Dendritic cell treated with granulocyte-macrophage colony-stimulating factor and Interleukin-4, amounts not matched to agents 40 ng/mL and 50 ng/mL, for 4 days (primary cell): ENCODE data around the gene DENND5A.
"Not testable (repeated sequence)": the region's sequence is repeated elsewhere in the genome, so short reads cannot be mapped to it uniquely, and the experiment has no call there.

Experiments used
- H3K27ac Mint-ChIP-seq: one replicate; pipeline ENCODE4 v1.8.0; 2022; ENCODE audit warnings: mild to moderate bottlenecking, mixed read lengths
- H3K27me3 Mint-ChIP-seq: one replicate; pipeline ENCODE4 v1.8.0; 2022; ENCODE audit warnings: mild to moderate bottlenecking, mixed read lengths
- H3K36me3 Mint-ChIP-seq: one replicate; pipeline ENCODE4 v1.8.0; 2022; ENCODE audit warnings: low read depth, mixed read lengths
- H3K4me1 Mint-ChIP-seq: one replicate; pipeline ENCODE4 v1.8.0; 2022; ENCODE audit warnings: low read depth, mixed read lengths
- H3K4me3 Mint-ChIP-seq: one replicate; pipeline ENCODE4 v1.8.0; 2022; ENCODE audit warnings: mild to moderate bottlenecking, moderate library complexity, mixed read lengths
- H3K9me3 Mint-ChIP-seq: one replicate; pipeline ENCODE4 v1.8.0; 2022; ENCODE audit warnings: mixed read lengths
- intact Hi-C: fragments of 100-400 bp; cut with micrococcal nuclease; formaldehyde crosslinking; loops from one replicate; pipeline ENCODE4 v1.15.0; 2022

The DENND5A gene

GRCh38 chr11:9121469-9121796 is 143.7 kb downstream of the DENND5A start:
- Mint-ChIP-seq H3K27ac (no peak overlapping the region), H3K4me1 (peaks cover 14% of the 10 kb centered on the region), H3K36me3 (no peaks in the 10 kb centered on the region), H3K27me3 (no peaks in the 10 kb centered on the region), H3K9me3 (no peaks in the 10 kb centered on the region), H3K4me3 (no peak overlapping the region)
- intact Hi-C loops = no loop called here

GRCh38 chr11:9120664-9121468 is 144.3 kb downstream of the DENND5A start:
- Mint-ChIP-seq H3K27ac (no peak overlapping the region), H3K27me3 (no peaks in the 10 kb centered on the region), H3K36me3 (no peaks in the 10 kb centered on the region), H3K4me1 (peaks cover 10% of the 10 kb centered on the region), H3K9me3 (no peaks in the 10 kb centered on the region), H3K4me3 (no peak overlapping the region)
- intact Hi-C loops = no loop called here

- Mint-ChIP-seq H3K4me3 (no peak overlapping the region), H3K27ac (no peak overlapping the region), H3K9me3 (no peaks in the 10 kb centered on the region), H3K36me3 (no peaks in the 10 kb centered on the region), H3K4me1 (no peaks in the 10 kb centered on the region), H3K27me3 (no peaks in the 10 kb centered on the region)
- intact Hi-C loops = no loop called here
Observed at GRCh38 chr11:9118277-9118676, 146.9 kb downstream of the DENND5A start.

- Mint-ChIP-seq H3K9me3 (peaks cover 19% of the 10 kb centered on the region), H3K27me3 (peaks cover 1% of the 10 kb centered on the region), H3K4me1 (no peaks in the 10 kb centered on the region), H3K4me3 (no peak overlapping the region), H3K36me3 (no peaks in the 10 kb centered on the region), H3K27ac (no peak overlapping the region)
- intact Hi-C loops = no loop called here
Observed at GRCh38 chr11:9112075-9112474, 153.1 kb downstream of the DENND5A start.

GRCh38 chr11:9109858-9110731 is 155.1 kb downstream of the DENND5A start:
- Mint-ChIP-seq H3K27ac (no peak overlapping the region), H3K27me3 (peaks cover 1% of the 10 kb centered on the region), H3K9me3 (peaks cover 19% of the 10 kb centered on the region), H3K4me3 (no peak overlapping the region), H3K36me3 (no peaks in the 10 kb centered on the region), H3K4me1 (no peaks in the 10 kb centered on the region)
- intact Hi-C loops = no loop called here

- intact Hi-C loops = no loop called here
- no peaks in the 10 kb centered on the region for H3K36me3 Mint-ChIP-seq
- H3K4me1 Mint-ChIP-seq = no peaks in the 10 kb centered on the region
- no peaks in the 10 kb centered on the region for H3K9me3 Mint-ChIP-seq
- H3K27ac Mint-ChIP-seq = no peak overlapping the region
- no peak overlapping the region for H3K4me3 Mint-ChIP-seq
- H3K27me3 Mint-ChIP-seq = peaks cover 5% of the 10 kb centered on the region
Observed at GRCh38 chr11:9104580-9104979, 160.6 kb downstream of the DENND5A start.

- Mint-ChIP-seq H3K27ac (no peak overlapping the region), H3K9me3 (no peaks in the 10 kb centered on the region), H3K36me3 (no peaks in the 10 kb centered on the region), H3K4me1 (no peaks in the 10 kb centered on the region), H3K27me3 (peaks cover 6% of the 10 kb centered on the region), H3K4me3 (no peak overlapping the region)
- intact Hi-C loops = no loop called here
Observed at GRCh38 chr11:9103542-9104276, 161.4 kb downstream of the DENND5A start.

- H3K36me3 Mint-ChIP-seq = no peaks in the 10 kb centered on the region
- H3K9me3 Mint-ChIP-seq = no peaks in the 10 kb centered on the region
- no peak overlapping the region for H3K4me3 Mint-ChIP-seq
- intact Hi-C loops = no loop called here
- H3K27me3 Mint-ChIP-seq = peaks cover 16% of the 10 kb centered on the region
- no peaks in the 10 kb centered on the region for H3K4me1 Mint-ChIP-seq
- no peak overlapping the region for H3K27ac Mint-ChIP-seq
Observed at GRCh38 chr11:9099617-9100016, 165.5 kb downstream of the DENND5A start.

GRCh38 chr11:9098455-9098854 is 166.7 kb downstream of the DENND5A start:
- H3K9me3 Mint-ChIP-seq, H3K36me3 Mint-ChIP-seq, H3K4me3 Mint-ChIP-seq, H3K4me1 Mint-ChIP-seq, H3K27ac Mint-ChIP-seq, intact Hi-C loops: not testable (repeated sequence)
- peaks cover 26% of the 10 kb centered on the region for H3K27me3 Mint-ChIP-seq

- H3K4me1 Mint-ChIP-seq, H3K4me3 Mint-ChIP-seq, H3K9me3 Mint-ChIP-seq, H3K36me3 Mint-ChIP-seq, H3K27ac Mint-ChIP-seq, intact Hi-C loops: not testable (repeated sequence)
- peaks cover 37% of the 10 kb centered on the region for H3K27me3 Mint-ChIP-seq
Observed at GRCh38 chr11:9097186-9097943, 167.8 kb downstream of the DENND5A start.

- Mint-ChIP-seq H3K27ac (no peak overlapping the region), H3K9me3 (no peaks in the 10 kb centered on the region), H3K4me3 (no peak overlapping the region), H3K4me1 (no peaks in the 10 kb centered on the region), H3K36me3 (no peaks in the 10 kb centered on the region), H3K27me3 (peaks cover 44% of the 10 kb centered on the region)
- intact Hi-C loops = no loop called here
Observed at GRCh38 chr11:9096427-9096826, 168.7 kb downstream of the DENND5A start.

GRCh38 chr11:9095421-9095820 is 169.7 kb downstream of the DENND5A start:
- peaks cover 46% of the 10 kb centered on the region for H3K27me3 Mint-ChIP-seq
- H3K9me3 Mint-ChIP-seq = no peaks in the 10 kb centered on the region
- H3K27ac Mint-ChIP-seq = no peak overlapping the region
- H3K4me1 Mint-ChIP-seq = peaks cover 3% of the 10 kb centered on the region
- no peaks in the 10 kb centered on the region for H3K36me3 Mint-ChIP-seq
- no peak overlapping the region for H3K4me3 Mint-ChIP-seq
- intact Hi-C loops = no loop called here

- Mint-ChIP-seq H3K27ac (no peak overlapping the region), H3K4me3 (no peak overlapping the region), H3K4me1 (peaks cover 5% of the 10 kb centered on the region), H3K36me3 (no peaks in the 10 kb centered on the region), H3K9me3 (no peaks in the 10 kb centered on the region), H3K27me3 (peaks cover 52% of the 10 kb centered on the region)
- intact Hi-C loops = no loop called here
Observed at GRCh38 chr11:9094420-9094819, 170.7 kb downstream of the DENND5A start.
